Measurements from ENCODE around the gene CALM1. TPM values are rescaled to one million over a fixed set of nuclear protein-coding genes. Genes with fewer than 3 reads are reported as not detected.

CALM1 gene
- total and polyA plus RNA-seq, 2 donors (not counting 3 experiments of a cell fraction or from before 2014, with no cell fraction given), result 476 to 731 TPM

DNA sequence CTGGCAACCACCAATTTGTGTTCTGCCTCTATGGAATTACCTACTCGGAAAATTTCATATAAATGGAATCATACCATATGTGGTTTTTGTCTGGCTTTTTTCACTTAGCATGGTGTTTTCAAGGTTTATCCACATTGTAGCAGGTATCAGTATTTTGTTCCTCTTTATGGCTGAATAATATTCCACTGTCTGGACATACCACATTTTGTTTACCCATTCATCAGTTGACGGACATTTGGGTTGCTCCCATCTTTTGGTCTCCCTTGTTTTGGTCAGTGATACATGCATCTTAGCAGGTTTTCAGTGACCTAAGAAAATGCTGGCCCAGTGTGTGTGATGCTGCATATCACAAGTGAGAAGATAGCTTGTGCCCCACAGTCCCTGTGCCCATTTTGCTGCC is 21.2 kb downstream of the CALM1 start:
- TF ChIP-seq GATA2 (IDR thresholded peaks at IDR 0.05; ENCODE audit: insufficient read depth, insufficient read length, low read depth, low read length) (no peak), POLR2A (IDR thresholded peaks at IDR 0.05; ENCODE audit: low read depth, low read length) (no peak), FOS (IDR thresholded peaks at IDR 0.05; ENCODE audit: borderline replicate concordance, insufficient read depth, low read length) (no peak), MYC (IDR thresholded peaks at IDR 0.05; ENCODE audit: low read depth, low read length) (no peak), EZH2 (IDR thresholded peaks at IDR 0.05; ENCODE audit: borderline replicate concordance, low read depth, low read length, severe bottlenecking) (no peak), JUN (IDR thresholded peaks at IDR 0.05; ENCODE audit: borderline replicate concordance, insufficient read depth, insufficient read length, low read depth) (no peak), POLR2AphosphoS5 (IDR thresholded peaks at IDR 0.05; ENCODE audit: insufficient read depth, low read depth, low read length) (no peak)
- TF ChIP-seq, protein P1, sequence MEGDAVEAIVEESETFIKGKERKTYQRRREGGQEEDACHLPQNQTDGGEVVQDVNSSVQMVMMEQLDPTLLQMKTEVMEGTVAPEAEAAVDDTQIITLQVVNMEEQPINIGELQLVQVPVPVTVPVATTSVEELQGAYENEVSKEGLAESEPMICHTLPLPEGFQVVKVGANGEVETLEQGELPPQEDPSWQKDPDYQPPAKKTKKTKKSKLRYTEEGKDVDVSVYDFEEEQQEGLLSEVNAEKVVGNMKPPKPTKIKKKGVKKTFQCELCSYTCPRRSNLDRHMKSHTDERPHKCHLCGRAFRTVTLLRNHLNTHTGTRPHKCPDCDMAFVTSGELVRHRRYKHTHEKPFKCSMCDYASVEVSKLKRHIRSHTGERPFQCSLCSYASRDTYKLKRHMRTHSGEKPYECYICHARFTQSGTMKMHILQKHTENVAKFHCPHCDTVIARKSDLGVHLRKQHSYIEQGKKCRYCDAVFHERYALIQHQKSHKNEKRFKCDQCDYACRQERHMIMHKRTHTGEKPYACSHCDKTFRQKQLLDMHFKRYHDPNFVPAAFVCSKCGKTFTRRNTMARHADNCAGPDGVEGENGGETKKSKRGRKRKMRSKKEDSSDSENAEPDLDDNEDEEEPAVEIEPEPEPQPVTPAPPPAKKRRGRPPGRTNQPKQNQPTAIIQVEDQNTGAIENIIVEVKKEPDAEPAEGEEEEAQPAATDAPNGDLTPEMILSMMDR (IDR thresholded peaks at IDR 0.05; ENCODE audit: extremely low read depth in 1 of 2, insufficient read depth in 1 of 2, low read depth in 1 of 2, low read length in 2 of 2), result no peak
- TF ChIP-seq, protein P2, sequence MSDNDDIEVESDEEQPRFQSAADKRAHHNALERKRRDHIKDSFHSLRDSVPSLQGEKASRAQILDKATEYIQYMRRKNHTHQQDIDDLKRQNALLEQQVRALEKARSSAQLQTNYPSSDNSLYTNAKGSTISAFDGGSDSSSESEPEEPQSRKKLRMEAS (IDR thresholded peaks at IDR 0.05; ENCODE audit: insufficient read depth, insufficient read length), result no peak
- Histone ChIP-seq H3K9ac (replicated peaks; ENCODE audit: extremely low read depth, insufficient read depth, low read length) (no peak overlapping the region), H3K4me2 (ENCODE audit: insufficient read depth, low read length) (no peak overlapping the region), H3K36me3 (ENCODE audit: control insufficient read depth in 2 of 2, extremely low read depth in 1 of 2, insufficient read depth in 2 of 2, low read length in 2 of 2) (no peaks in the 10 kb centered on the region), H3K27me3 (ENCODE audit: control insufficient read depth in 2 of 2, insufficient read depth in 2 of 2, low read length in 2 of 2) (no peaks in the 10 kb centered on the region), H3K9me3 (replicated peaks; ENCODE audit: control insufficient read depth, insufficient read depth, low read length) (no peaks in the 10 kb centered on the region), H3K4me1 (ENCODE audit: control insufficient read depth, extremely low read depth, insufficient read depth, low read length) (peaks cover 32% of the 10 kb centered on the region), H3K4me3 (replicated peaks in 1 of 3; ENCODE audit: insufficient read depth in 1 of 3, low read depth in 1 of 3, low read length in 3 of 3) (no peak overlapping the region), H4K20me1 (replicated peaks; ENCODE audit: control insufficient read depth, extremely low read depth, insufficient read depth, low read length) (no peaks in the 10 kb centered on the region), H2AFZ (ENCODE audit: low read depth, low read length) (no peak overlapping the region), H3K9me1 (replicated peaks; ENCODE audit: control insufficient read depth, extremely low read depth, insufficient read depth, low read length) (no peaks in the 10 kb centered on the region), H3K27ac (ENCODE audit: insufficient read depth, low read depth, low read length) (no peak overlapping the region), H3K79me2 (ENCODE audit: control insufficient read depth, insufficient read depth, low read length) (no peaks in the 10 kb centered on the region)
- no peak for FAIRE-seq
- ChIA-PET CTCF (interaction anchor here (1.1 to 2.7 kb wide), 5 partner anchors 9 to 341 kb away, joined by 3 to 25 read pairs (median 9); no protein-coding TSS in a partner anchor), POLR2A (interaction anchor here (0.8 to 2.1 kb wide), 3 partner anchors 9 to 21 kb away, joined by 4 to 27 read pairs (median 5); no protein-coding TSS in a partner anchor)
- no TSS peak for BruUV-seq (replicated peaks)
- intact Hi-C loops (cut with micrococcal nuclease), result no loop called here
- no peak for DNase-seq (ENCODE audit: low read depth, low spot score)
- dilution Hi-C loops (cut with MboI; ENCODE audit: extremely low pct_ligation_motif_present, low sequenced_read_pairs), result no loop called here
